ENCODE data around the gene OBSCN.
A peak's percentile ranks its signal among the peaks of the same experiment; 100 is the strongest.

The OBSCN gene

DNA sequence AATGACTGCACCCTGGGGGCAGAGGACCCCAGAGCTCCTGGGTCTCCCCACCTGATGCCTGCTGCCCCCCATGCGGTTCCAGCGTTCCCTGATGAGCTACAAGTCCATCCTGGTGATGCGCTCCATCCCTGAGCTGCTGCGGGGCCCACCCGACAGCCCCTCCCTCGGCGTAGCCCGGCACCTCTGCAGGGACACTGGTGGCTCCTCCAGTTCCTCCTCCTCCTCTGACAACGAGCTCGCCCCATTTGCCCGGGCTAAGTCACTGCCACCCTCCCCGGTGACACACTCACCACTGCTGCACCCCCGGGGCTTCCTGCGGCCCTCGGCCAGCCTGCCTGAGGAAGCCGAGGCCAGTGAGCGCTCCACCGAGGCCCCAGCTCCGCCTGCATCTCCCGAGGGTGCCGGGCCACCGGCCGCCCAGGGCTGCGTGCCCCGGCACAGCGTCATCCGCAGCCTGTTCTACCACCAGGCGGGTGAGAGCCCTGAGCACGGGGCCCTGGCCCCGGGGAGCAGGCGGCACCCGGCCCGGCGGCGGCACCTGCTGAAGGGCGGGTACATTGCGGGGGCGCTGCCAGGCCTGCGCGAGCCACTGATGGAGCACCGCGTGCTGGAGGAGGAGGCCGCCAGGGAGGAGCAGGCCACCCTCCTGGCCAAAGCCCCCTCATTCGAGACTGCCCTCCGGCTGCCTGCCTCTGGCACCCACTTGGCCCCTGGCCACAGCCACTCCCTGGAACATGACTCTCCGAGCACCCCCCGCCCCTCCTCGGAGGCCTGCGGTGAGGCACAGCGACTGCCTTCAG is 163.3 kb downstream of the OBSCN start:
- no peak for DNase-seq (ENCODE audit: low spot score)

DNA sequence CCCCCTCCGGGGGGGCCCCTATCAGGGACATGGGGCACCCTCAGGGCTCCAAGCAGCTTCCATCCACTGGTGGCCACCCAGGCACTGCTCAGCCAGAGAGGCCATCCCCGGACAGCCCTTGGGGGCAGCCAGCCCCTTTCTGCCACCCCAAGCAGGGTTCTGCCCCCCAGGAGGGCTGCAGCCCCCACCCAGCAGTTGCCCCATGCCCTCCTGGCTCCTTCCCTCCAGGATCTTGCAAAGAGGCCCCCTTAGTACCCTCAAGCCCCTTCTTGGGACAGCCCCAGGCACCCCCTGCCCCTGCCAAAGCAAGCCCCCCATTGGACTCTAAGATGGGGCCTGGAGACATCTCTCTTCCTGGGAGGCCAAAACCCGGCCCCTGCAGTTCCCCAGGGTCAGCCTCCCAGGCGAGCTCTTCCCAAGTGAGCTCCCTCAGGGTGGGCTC is 163.9 kb downstream of the OBSCN start:
- no peak for DNase-seq (ENCODE audit: low spot score)

DNA sequence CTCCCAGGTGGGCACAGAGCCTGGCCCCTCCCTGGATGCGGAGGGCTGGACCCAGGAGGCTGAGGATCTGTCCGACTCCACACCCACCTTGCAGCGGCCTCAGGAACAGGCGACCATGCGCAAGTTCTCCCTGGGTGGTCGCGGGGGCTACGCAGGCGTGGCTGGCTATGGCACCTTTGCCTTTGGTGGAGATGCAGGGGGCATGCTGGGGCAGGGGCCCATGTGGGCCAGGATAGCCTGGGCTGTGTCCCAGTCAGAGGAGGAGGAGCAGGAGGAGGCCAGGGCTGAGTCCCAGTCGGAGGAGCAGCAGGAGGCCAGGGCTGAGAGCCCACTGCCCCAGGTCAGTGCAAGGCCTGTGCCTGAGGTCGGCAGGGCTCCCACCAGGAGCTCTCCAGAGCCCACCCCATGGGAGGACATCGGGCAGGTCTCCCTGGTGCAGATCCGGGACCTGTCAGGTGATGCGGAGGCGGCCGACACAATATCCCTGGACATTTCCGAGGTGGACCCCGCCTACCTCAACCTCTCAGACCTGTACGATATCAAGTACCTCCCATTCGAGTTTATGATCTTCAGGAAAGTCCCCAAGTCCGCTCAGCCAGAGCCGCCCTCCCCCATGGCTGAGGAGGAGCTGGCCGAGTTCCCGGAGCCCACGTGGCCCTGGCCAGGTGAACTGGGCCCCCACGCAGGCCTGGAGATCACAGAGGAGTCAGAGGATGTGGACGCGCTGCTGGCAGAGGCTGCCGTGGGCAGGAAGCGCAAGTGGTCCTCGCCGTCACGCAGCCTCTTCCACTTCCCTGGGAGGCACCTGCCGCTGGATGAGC is 164.5 kb downstream of the OBSCN start:
- no peak for DNase-seq (ENCODE audit: low spot score)

DNA sequence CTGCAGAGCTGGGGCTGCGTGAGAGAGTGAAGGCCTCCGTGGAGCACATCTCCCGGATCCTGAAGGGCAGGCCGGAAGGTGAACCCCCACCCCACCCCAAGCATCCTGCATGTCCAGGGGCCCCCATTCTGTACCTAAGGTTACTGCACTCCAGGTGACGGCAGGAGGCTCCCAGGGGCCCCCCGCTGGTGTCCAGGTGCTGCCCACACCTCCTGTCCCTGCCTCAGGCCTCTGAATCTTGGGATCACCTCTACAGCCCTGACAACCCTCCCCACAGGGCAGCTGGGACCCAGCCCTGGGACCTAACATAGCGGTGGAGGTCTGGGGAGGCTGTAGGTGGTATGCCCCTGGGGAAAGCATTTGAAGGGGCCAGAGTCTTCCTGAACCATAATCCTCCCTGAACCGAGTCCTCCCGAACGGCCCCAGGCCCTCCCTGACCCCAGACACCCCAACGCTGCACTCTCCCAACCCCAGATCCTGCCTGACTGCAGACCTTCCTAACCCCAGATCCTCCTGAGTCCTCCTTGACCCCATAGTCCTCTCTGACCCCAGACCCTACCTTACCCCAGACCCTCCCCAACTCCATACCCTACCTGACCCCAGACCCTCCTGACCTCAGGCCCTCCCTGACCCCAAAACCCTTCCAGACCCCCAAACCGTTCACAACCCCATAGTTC is 165.3 kb downstream of the OBSCN start:
- DNase-seq (ENCODE audit: low spot score) = no peak

DNA sequence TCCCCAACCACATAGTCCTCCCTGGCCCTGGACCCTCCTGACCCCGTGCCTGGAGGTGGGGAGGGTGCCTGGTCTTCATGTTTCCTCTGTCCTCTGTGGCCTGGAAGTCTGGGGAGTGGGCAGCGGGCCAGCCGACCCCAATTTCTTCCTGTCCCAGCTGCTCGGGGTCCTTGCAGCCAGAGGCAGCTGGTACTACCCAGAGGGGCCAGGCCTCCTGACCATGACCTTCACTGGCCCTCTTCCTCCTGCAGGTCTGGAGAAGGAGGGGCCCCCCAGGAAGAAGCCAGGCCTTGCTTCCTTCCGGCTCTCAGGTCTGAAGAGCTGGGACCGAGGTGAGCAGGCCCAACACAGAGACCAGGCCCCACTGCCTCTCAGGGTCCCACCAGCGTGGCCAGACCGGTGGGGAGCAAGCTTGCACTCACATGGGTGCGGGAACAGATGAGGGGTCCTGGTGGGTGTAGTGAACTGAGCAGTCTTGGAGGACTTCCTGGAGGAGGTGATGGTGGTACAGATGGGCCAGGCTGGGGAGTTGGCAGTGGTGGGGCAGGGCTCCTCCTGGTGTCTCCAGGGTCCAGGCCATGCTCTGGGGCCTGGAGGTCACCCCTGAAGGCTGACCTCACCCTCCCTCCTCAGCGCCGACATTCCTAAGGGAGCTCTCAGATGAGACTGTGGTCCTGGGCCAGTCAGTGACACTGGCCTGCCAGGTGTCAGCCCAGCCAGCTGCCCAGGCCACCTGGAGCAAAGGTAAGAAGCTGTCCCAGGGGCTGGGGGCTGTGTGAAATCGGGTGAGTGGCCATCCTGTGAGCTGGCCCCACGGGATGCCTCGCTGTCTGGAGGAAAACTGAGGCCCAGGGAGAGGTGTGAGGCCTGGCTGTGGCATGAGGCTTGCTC is 166.1 kb downstream of the OBSCN start:
- DNase-seq (ENCODE audit: low spot score) = no peak

DNA sequence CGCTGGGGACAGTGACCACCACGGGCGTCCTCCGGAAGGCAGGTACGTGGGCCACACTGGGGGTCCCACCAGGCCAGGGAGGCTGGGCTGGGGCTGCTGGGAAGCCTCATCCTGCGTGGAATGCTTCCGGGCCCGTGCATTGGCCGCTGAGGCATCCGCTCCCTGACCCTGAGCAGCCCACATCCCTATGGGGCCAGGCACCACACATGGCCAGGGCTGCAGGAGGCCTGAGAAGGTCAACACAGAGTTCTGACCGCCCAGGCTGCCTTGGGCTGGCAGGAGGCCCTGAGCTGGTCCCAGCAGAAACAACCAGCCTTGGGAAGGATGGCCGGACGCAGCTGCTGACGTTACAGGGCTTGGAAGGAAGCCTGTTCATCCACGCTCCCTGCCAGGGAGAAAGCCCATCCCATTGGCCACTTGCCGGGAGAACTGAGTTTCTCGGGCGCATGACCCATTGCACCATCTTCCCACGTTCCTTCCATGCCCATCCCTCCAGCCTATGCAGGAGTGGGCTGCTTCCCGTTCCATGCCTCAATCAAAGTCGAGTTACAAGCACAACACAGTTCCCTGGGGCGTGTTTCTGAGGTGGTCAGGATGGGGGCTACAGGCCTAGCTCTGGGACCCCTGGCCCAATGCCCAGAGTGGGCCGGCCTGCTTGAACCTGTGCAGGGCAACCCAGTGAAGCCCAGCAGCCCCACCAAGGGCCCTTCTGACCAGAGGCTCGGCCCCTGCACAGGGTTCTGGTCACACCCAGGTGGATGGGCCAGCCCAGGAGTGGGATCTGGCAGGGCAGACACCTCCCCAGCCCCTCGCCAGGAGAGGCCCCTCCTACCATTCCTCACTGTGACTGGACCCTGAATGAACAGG is 167.1 kb downstream of the OBSCN start:
- no peak for DNase-seq (ENCODE audit: low spot score)

DNA sequence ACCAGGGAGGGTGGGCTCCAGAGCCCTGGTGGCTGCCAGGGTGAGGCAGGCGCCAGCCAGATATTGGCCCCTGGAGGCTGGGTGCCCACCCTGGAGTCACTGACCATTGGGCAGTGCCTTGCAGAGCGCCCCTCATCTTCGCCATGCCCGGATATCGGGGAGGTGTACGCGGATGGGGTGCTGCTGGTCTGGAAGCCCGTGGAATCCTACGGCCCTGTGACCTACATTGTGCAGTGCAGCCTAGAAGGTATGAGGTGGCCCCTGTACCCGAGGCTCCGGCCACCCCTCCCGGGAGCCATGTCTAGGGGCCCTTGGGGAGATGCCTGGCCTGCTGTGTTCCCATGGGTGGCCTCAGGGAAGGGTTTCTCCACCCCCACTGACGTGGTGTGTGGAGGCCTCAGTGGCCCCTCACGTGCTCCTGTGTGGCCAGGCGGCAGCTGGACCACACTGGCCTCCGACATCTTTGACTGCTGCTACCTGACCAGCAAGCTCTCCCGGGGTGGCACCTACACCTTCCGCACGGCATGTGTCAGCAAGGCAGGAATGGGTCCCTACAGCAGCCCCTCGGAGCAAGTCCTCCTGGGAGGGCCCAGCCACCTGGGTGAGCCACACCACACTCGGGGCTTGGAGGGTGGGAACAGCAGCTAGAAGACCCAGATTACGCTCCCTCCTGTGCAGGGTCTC is 167.9 kb downstream of the OBSCN start:
- DNase-seq (ENCODE audit: low spot score) = no peak

DNA sequence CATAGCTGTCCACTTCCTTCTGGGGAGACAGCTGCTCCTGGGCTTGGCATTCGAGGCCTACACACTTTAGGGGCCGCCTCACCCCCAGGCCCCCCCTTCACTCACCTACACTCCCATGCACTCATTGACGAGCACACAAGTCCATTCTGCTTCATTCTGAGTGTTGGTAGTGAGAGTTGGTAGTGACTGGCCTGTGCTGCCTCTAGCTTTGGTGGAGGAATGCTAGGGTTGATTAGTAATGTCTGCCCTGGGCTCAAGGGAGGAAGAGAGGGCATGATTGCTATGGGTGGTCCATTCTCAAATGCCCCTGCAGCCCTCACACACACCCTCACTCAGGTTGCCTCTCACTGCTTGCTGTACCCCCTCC is 168.4 kb downstream of the OBSCN start:
- DNase-seq (ENCODE audit: low spot score) = no peak

DNA sequence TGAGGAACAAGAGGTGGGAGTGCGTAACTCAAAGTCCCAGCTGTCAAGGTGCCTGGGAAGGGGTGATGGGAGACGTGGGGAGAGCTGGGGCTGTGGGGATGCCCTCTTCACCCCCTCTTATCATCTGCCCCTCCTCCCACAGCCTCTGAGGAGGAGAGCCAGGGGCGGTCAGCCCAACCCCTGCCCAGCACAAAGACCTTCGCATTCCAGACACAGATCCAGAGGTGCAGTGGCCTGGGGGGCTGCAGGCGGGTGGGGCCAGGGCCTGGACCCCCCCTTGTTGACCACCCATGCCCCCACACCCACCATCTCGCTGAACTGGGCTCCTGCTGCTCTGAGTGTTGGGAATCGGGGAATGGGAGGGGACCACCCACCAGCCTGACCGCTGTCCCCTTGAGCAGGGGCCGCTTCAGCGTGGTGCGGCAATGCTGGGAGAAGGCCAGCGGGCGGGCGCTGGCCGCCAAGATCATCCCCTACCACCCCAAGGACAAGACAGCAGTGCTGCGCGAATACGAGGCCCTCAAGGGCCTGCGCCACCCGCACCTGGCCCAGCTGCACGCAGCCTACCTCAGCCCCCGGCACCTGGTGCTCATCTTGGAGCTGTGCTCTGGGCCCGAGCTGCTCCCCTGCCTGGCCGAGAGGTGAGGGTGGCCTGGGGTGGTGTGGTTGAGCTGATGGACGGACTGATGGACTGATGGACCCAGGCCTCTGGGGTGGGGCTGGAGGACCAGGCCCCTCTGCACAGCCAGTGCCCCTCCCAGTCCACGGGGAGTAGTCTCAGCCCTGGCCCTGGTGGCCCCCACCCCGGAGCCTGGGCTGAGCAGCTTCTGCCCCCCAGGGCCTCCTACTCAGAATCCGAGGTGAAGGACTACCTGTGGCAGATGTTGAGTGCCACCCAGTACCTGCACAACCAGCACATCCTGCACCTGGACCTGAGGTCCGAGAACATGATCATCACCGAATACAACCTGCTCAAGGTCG is 169.1 kb downstream of the OBSCN start:
- no peak for DNase-seq (ENCODE audit: low spot score)

DNA sequence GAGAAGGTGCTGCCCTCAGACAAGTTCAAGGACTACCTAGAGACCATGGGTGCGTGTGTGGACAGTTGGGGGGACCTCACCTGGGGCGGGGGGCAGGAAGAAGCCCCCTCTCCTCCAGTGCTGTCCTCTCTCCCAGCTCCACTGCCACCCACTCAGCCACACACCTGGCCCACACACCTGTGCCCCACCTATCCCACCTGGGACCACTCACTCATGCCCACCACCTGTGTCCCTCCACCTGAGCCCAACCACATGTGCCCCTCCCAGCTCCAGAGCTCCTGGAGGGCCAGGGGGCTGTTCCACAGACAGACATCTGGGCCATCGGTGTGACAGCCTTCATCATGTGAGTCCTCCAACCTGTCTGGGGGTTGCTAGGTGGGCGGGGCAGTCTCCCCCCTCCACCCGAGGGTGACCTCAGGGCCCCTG is 169.8 kb downstream of the OBSCN start:
- DNase-seq (ENCODE audit: low spot score) = no peak

DNA sequence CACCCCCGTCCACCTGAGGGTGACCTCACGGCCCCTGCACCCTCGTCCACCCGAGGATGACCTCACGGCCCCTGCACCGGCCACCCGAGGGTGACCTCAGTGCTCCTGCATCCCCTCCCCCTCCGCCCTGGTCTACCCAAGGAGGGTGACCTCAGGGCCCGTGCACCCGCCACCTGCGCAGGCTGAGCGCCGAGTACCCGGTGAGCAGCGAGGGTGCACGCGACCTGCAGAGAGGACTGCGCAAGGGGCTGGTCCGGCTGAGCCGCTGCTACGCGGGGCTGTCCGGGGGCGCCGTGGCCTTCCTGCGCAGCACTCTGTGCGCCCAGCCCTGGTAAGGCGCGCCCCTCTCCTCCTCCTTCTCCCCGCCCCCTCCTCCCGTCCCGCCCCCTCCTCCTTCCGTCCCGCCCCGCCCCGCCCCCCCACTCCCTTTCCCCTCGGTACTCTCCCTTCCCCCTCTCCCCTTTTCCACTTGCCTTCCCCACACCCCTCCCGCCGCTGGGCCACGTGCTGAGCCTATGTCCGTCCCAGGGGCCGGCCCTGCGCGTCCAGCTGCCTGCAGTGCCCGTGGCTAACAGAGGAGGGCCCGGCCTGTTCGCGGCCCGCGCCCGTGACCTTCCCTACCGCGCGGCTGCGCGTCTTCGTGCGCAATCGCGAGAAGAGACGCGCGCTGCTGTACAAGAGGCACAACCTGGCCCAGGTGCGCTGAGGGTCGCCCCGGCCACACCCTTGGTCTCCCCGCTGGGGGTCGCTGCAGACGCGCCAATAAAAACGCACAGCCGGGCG is 170.4 kb downstream of the OBSCN start:
- DNase-seq (ENCODE audit: low spot score) = peak; percentile 12

DNA sequence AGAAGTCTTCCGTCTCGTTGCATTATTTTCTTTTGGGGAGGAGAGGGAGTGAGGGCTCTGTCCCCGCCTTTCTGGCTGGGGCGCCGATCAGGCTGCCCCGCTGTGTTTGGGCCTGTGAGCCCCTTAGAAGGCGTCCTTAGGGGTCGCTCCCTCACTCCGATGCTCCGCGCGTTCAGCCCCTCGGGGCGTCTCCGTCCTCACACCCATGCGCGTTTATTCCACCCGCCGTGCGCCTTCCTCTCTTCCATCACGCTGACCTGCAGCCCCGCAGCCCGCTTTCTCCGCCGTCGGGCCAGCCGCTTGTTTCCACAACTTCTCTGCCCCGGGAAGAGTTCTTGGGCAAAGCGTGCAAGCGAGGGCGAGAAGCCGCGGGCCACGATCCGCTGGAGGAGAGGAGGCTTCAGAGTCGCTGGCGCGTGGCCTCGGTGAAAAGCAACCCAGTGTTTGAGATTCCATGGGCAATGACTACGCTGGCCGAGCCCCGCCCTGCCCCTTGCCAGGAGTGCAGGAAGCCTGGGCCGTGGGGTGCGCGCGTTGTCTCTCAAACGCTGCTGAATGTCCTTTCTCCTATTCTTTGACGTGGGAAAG is 171.1 kb downstream of the OBSCN start:
- peak; percentile 8 for DNase-seq (ENCODE audit: low spot score)

DNA sequence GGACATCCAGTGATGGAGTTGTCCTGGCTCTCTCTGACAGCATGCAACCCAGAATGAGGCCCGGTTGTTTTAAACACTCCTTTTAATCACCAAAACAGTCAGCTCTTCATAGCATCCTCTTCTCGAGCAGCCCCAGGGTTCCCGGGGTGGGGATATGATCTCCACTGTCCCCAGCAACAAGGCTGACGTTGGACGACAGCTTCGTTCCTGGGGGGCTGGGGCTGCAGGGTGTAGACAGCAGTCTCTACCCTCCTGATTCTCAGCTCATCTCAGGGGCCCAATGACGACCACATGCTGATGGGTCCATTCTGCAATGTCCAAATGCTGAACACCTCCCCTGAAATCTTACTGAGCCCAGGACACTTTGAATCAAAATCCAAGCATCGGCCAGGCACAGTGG is 171.8 kb downstream of the OBSCN start:
- DNase-seq (ENCODE audit: low spot score) = no peak

DNA sequence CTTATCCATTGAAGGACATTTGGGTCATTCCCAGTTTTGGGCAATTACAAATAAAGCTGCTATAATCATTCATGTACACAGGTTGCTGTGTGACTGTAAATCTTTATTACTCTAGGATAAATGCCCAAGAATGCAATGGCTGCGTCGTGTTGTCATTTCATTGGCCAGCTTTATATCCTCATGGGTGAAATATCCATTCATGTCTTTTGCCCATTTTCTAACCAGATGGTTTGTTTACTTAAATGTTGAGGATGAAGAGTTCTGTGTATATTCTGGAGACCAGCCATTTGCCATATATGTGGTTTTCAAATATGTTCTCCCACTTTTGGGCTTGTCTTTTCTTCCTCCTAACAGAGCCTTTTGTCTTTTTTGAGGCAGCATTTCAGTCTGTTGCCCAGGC is 173.5 kb downstream of the OBSCN start:
- no peak for DNase-seq (ENCODE audit: low spot score)

DNA sequence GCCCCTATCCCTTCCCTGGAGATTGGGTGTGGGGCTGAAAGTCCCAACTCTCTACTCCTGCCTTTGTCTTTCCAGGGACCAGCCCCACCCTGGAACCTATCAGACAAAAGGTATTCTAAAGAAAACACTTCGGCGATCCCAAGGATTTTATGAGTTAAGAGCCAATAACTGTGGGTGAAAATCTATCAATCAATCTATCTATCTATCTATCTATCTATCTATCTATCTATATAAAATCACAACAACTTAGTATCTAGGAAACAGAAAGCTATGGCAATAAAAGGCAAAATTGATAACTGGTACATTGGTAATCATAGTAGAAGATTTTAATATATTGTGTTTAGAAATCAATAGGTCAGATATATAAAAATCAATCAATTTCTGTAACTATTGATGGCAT is 175.9 kb downstream of the OBSCN start:
- no peak for DNase-seq (ENCODE audit: low spot score)

DNA sequence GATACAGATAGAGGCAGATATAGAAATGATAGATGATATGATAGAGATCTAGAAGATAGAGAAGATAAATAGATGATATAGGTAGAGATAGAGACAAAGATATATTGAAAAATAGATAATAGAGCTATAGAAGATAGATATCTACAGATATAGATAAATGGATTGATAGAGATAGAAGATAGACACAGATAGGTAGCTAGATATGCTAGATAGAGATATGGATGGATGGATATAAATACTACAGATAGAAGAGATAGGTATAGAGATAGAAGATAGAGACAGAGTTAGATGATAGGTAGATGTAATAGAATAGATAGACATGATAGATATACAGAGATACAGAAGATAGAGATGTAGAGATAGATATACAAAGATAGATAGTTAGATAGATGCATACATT is 177.4 kb downstream of the OBSCN start:
- no peak for DNase-seq (ENCODE audit: low spot score)

DNA sequence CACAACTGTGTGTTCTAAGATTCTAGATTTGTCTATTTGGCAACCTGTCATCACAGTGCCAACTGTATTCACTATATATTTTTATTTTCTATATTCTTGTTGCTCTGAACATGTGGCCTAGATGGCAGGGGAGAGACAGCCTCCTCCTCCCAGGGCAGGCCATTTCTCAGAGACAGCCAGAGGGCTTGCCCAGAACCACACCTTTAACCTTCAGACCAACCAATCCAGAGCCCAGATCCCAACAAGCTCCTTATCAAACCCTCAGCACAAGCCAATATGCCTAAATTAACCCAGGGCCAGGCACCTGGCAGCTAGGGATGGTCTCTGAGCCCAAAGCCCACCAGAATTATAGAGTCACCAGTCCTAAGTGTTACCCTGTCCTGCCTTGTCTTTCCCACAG is 179.5 kb downstream of the OBSCN start:
- DNase-seq (ENCODE audit: low spot score) = no peak

DNA sequence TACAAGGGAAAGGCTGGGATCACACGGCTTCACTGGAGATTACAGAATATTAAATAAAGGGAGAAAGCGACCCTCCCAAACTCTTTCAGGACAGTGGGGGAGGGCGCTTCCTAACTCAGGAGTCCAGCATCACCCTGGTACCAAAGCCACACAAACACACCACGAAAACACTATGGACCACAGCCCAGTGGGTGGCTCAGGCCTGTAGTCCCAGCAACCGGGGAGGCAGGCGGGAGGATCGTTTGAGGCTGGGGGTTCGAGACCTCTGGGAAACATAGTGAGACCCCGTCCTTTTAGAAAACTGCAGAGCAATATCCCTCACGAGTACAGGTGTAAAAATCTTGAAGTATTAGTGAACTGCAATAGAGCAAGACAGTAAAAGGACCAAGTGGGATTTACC is 182.8 kb downstream of the OBSCN start:
- DNase-seq (ENCODE audit: low spot score) = no peak

Measured in kidney capillary endothelial cell (primary cell).